ENCODE data around the gene CFAP141. TPM values are rescaled to one million over a fixed set of nuclear protein-coding genes. Genes with fewer than 3 reads are reported as not detected.

CFAP141 gene
- total and polyA plus RNA-seq, 4 donors, result not detected

DNA sequence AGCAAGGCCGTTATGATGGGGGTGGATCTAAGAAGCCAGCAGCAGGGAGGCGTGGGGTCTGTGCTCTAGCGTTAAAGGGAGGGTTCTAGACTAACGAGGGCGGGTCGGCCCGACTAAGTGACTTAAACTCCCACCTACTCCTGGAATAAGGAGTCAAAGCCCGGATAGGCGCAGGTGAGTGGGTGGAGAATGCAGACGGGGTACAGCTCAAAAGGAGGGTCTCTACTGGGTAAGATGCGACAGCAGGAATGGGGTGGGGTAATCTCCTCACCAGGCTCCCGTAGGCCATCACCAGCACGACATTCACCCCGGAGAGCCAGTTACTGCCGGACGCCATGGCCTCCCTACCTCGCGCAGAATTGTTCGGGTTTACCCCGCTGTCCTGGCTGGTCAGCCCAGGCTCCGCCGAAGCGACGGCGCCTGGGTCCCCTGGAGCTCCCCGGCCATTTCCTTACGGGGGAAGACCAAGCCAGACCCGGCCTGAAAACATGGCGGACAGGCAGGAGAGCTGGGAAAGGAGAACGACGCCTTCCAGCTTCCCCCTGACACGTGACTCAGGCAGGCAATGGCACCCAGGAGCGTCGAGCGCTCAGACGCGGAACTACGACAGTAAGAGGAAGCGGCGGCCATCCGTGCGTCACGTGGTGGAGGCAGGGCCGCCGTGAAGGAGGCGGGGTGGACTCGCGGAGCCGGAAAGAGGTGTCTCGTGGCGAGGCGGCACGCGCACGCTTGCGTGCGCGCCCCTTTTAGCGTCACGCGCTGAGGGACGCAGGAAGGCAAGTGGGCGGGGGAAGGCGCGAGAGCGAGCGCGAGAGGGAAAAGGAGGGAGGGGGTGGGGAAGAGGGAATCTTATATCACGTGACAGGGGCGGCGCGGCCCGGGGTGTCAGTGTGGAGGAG lies 14.2 kb upstream of the CFAP141 start, which contains the start of gene UBAP2L:
Gene UBAP2L, plus strand, starts transcription at position 885 of the 899 bp plus-strand sequence. CDS start 4,169 bp downstream, outside the sequence.
- H3K4me1 ChIP-seq (ENCODE audit: control insufficient read depth in 4 of 4, insufficient read depth in 4 of 4, low read length in 3 of 4), result peaks cover 4 to 34% (median 25%) of the 10 kb centered on the region in 4 donors
- under 1% methylated on average over 73 of the region's 73 CpGs for WGBS

More for the DNA sequence above, 14.2 kb upstream of the CFAP141 start, which contains the start of gene UBAP2L:
- Histone ChIP-seq H3K27me3 (ENCODE audit: control insufficient read depth in 4 of 4, insufficient read depth in 4 of 4, low read length in 3 of 4) (no peaks in the 10 kb centered on the region), H3K4me3 (ENCODE audit: low read depth in 1 of 3, low read length in 3 of 3) (peak within 1 kb of the TSS; percentile 87 to 99 (median 99)), H3K9me3 (ENCODE audit: control insufficient read depth in 4 of 4, low read length in 3 of 4) (no peaks in the 10 kb centered on the region), H3K36me3 (ENCODE audit: control insufficient read depth in 4 of 4, insufficient read depth in 3 of 4, low read depth in 1 of 4, low read length in 3 of 4) (peaks cover 2 to 4% (median 4%) of the 10 kb centered on the region in 4 donors), H3K9ac (ENCODE audit: low read depth in 1 of 2, low read length in 2 of 2) (peak within 1 kb of the TSS; percentile 97 to 99), H3K27ac (ENCODE audit: low read depth in 1 of 2, low read length in 2 of 2) (peak within 1 kb of the TSS; percentile 98 to 99)
- peak; percentile 98 for DNase-seq (ENCODE audit: low spot score)
- TF ChIP-seq HNF4G (IDR thresholded peaks at IDR 0.05), result no peak
- TF ChIP-seq, protein P1, sequence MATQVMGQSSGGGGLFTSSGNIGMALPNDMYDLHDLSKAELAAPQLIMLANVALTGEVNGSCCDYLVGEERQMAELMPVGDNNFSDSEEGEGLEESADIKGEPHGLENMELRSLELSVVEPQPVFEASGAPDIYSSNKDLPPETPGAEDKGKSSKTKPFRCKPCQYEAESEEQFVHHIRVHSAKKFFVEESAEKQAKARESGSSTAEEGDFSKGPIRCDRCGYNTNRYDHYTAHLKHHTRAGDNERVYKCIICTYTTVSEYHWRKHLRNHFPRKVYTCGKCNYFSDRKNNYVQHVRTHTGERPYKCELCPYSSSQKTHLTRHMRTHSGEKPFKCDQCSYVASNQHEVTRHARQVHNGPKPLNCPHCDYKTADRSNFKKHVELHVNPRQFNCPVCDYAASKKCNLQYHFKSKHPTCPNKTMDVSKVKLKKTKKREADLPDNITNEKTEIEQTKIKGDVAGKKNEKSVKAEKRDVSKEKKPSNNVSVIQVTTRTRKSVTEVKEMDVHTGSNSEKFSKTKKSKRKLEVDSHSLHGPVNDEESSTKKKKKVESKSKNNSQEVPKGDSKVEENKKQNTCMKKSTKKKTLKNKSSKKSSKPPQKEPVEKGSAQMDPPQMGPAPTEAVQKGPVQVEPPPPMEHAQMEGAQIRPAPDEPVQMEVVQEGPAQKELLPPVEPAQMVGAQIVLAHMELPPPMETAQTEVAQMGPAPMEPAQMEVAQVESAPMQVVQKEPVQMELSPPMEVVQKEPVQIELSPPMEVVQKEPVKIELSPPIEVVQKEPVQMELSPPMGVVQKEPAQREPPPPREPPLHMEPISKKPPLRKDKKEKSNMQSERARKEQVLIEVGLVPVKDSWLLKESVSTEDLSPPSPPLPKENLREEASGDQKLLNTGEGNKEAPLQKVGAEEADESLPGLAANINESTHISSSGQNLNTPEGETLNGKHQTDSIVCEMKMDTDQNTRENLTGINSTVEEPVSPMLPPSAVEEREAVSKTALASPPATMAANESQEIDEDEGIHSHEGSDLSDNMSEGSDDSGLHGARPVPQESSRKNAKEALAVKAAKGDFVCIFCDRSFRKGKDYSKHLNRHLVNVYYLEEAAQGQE (IDR thresholded peaks at IDR 0.05), result peak; percentile 87
- TF ChIP-seq HNF4A (conservative IDR thresholded peaks at IDR 0.05), result peak in 1 of 2 donors; percentile 49
- TF ChIP-seq JUND (IDR thresholded peaks at IDR 0.05), result peak in 1 of 2 donors; percentile 62
- TF ChIP-seq GABPA (IDR thresholded peaks at IDR 0.05 in 1 of 2, conservative IDR thresholded peaks at IDR 0.05 in 1 of 2), result peak in 1 of 2 donors; percentile 92
- TF ChIP-seq, protein P2, sequence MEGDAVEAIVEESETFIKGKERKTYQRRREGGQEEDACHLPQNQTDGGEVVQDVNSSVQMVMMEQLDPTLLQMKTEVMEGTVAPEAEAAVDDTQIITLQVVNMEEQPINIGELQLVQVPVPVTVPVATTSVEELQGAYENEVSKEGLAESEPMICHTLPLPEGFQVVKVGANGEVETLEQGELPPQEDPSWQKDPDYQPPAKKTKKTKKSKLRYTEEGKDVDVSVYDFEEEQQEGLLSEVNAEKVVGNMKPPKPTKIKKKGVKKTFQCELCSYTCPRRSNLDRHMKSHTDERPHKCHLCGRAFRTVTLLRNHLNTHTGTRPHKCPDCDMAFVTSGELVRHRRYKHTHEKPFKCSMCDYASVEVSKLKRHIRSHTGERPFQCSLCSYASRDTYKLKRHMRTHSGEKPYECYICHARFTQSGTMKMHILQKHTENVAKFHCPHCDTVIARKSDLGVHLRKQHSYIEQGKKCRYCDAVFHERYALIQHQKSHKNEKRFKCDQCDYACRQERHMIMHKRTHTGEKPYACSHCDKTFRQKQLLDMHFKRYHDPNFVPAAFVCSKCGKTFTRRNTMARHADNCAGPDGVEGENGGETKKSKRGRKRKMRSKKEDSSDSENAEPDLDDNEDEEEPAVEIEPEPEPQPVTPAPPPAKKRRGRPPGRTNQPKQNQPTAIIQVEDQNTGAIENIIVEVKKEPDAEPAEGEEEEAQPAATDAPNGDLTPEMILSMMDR (IDR thresholded peaks at IDR 0.05; ENCODE audit: low read depth, low read length, missing input control), result no peak
- TF ChIP-seq YY1 (IDR thresholded peaks at IDR 0.05), result peak; percentile 100
- peak in 1 of 2 donors; percentile 8 for TF ChIP-seq RAD21 (IDR thresholded peaks at IDR 0.05)
- TF ChIP-seq, protein P3, sequence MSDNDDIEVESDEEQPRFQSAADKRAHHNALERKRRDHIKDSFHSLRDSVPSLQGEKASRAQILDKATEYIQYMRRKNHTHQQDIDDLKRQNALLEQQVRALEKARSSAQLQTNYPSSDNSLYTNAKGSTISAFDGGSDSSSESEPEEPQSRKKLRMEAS (IDR thresholded peaks at IDR 0.05), result peak; percentile 98
- peak; percentile 37 for TF ChIP-seq FOXA1 (IDR thresholded peaks at IDR 0.05)
- TF ChIP-seq EGR1 (IDR thresholded peaks at IDR 0.05; ENCODE audit: low read depth in 2 of 2), result peak; percentile 81 to 91
- no peak for TF ChIP-seq TAF1 (conservative IDR thresholded peaks at IDR 0.05)
- TF ChIP-seq ZBTB33 (IDR thresholded peaks at IDR 0.05), result peak; percentile 89
- peak; percentile 28 to 56 for TF ChIP-seq RXRA (IDR thresholded peaks at IDR 0.05)
- TF ChIP-seq, protein P4, sequence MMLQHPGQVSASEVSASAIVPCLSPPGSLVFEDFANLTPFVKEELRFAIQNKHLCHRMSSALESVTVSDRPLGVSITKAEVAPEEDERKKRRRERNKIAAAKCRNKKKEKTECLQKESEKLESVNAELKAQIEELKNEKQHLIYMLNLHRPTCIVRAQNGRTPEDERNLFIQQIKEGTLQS (IDR thresholded peaks at IDR 0.05), result no peak
- no peak for TF ChIP-seq NR2F2 (IDR thresholded peaks at IDR 0.05)
- no peak for TF ChIP-seq FOXA2 (IDR thresholded peaks at IDR 0.05)
- peak; percentile 76 for TF ChIP-seq SP1 (IDR thresholded peaks at IDR 0.05)
